Right atrium auricular region (tissue), 2 donors: ENCODE measurements around the gene ECT2L. TPM values are rescaled to one million over a fixed set of nuclear protein-coding genes. Genes with fewer than 3 reads are reported as not detected.

ENCODE experiments used
- DNase-seq: peaks from one replicate; pipeline ENCODE4 v3.0.0-alpha.2; 2019; ENCODE audit warnings: low spot score
- H3K27ac ChIP-seq, 2 donors: fragments of 200-600 bp; sonication (generic); 1 replicate in 1 of 2; 2 replicates in 1 of 2; pipeline ENCODE4 v1.5.1; 2016 to 2019
- H3K27me3 ChIP-seq, 2 donors: fragments of 200-600 bp; sonication (generic); one replicate each; pipeline versions ENCODE4 v1.5.1 to v1.6.0; 2017 to 2019
- H3K36me3 ChIP-seq: fragments of 200-600 bp; sonication (generic); one replicate; pipeline ENCODE4 v1.5.1; 2016
- H3K4me1 ChIP-seq, 2 donors: fragments of 200-600 bp; sonication (generic); one replicate each; pipeline versions ENCODE4 v1.5.1 to v1.6.0; 2017 to 2019
- H3K4me3 ChIP-seq, 2 donors: fragments of 200-600 bp; sonication (generic); 1 replicate in 1 of 2; 2 replicates in 1 of 2; pipeline ENCODE4 v1.5.1; 2017 to 2019; ENCODE audit warnings: mild to moderate bottlenecking in 1 of 2, moderate library complexity in 1 of 2
- H3K9me3 ChIP-seq, 2 donors: fragments of 200-600 bp; sonication (generic); one replicate each; pipeline ENCODE4 v1.5.1; 2019
- CTCF ChIP-seq, 2 donors: fragments of 200-600 bp; sonication (generic); IDR thresholded peaks; one replicate each; pipeline ENCODE4 v1.5.1; 2019; ENCODE audit warnings: antibody characterized with exemption in 2 of 2
- total RNA-seq, 2 donors: library from RNA; depleted of rRNA; stranded (reverse); fragments of >200 nt; gene quantifications; one replicate each; pipeline ENCODE4 v1.1.0, GENCODE V29; 2016

ECT2L gene
- total RNA-seq, 2 donors from 2014 or later = 1.1 to 3.5 TPM

GRCh38 chr6:138815797-138816528, 20.1 kb downstream of the ECT2L start:
- H3K27ac ChIP-seq = no peak overlapping the region
- H3K4me3 ChIP-seq = no peak overlapping the region
- no peak for DNase-seq
- H3K4me1 ChIP-seq = peaks cover 0 to 10% of the 10 kb centered on the region in 2 donors
- H3K36me3 ChIP-seq = no peaks in the 10 kb centered on the region
- TF ChIP-seq CTCF (IDR thresholded peaks at IDR 0.05) = peak; percentile 44 to 83
- H3K27me3 ChIP-seq = no peaks in the 10 kb centered on the region
- no peaks in the 10 kb centered on the region for H3K9me3 ChIP-seq

GRCh38 chr6:138817799-138818198, 21.9 kb downstream of the ECT2L start:
- peak overlapping the region in 1 of 2 donors; percentile 6 for H3K27ac ChIP-seq
- H3K36me3 ChIP-seq = no peaks in the 10 kb centered on the region
- H3K4me3 ChIP-seq = no peak overlapping the region
- H3K4me1 ChIP-seq = peaks cover 0 to 10% of the 10 kb centered on the region in 2 donors
- no peak for DNase-seq
- H3K9me3 ChIP-seq = no peaks in the 10 kb centered on the region
- no peak for TF ChIP-seq CTCF (IDR thresholded peaks at IDR 0.05)
- H3K27me3 ChIP-seq = no peaks in the 10 kb centered on the region

GRCh38 chr6:138818496-138819194, 22.8 kb downstream of the ECT2L start:
- H3K4me3 ChIP-seq = no peak overlapping the region
- H3K27ac ChIP-seq = peak overlapping the region in 1 of 2 donors; percentile 6
- no peaks in the 10 kb centered on the region for H3K27me3 ChIP-seq
- H3K4me1 ChIP-seq = peaks cover 0 to 10% of the 10 kb centered on the region in 2 donors
- no peaks in the 10 kb centered on the region for H3K36me3 ChIP-seq
- H3K9me3 ChIP-seq = no peaks in the 10 kb centered on the region
- no peak for DNase-seq
- no peak for TF ChIP-seq CTCF (IDR thresholded peaks at IDR 0.05)

- H3K36me3 ChIP-seq = no peaks in the 10 kb centered on the region
- no peak for DNase-seq
- H3K9me3 ChIP-seq = no peaks in the 10 kb centered on the region
- no peaks in the 10 kb centered on the region for H3K27me3 ChIP-seq
- no peak overlapping the region for H3K27ac ChIP-seq
- no peak overlapping the region for H3K4me3 ChIP-seq
- no peak for TF ChIP-seq CTCF (IDR thresholded peaks at IDR 0.05)
- peaks cover 0 to 10% of the 10 kb centered on the region in 2 donors for H3K4me1 ChIP-seq
These were observed 25.6 kb downstream of the ECT2L start for GRCh38 chr6:138821519-138821918.

GRCh38 chr6:138824482-138825144, 28.7 kb downstream of the ECT2L start:
- Histone ChIP-seq H3K27ac (peak overlapping the region in 1 of 2 donors; percentile 8), H3K9me3 (no peaks in the 10 kb centered on the region)

More at GRCh38 chr6:138824482-138825144, 28.7 kb downstream of the ECT2L start:
- DNase-seq = no peak
- no peak for TF ChIP-seq CTCF (IDR thresholded peaks at IDR 0.05)
- Histone ChIP-seq H3K27me3 (no peaks in the 10 kb centered on the region), H3K4me1 (no peaks in the 10 kb centered on the region), H3K36me3 (no peaks in the 10 kb centered on the region), H3K4me3 (no peak overlapping the region)
